Epithelial cell of esophagus (primary cell): ENCODE results near the gene DLX6.

Source experiments
- DNase-seq: peaks from one replicate; pipeline ENCODE4 v3.0.0; 2010; ENCODE audit warnings: low read depth
- H3K4me3 ChIP-seq: 2 replicates; pipeline ENCODE4 v1.5.1; 2011; ENCODE audit warnings: mild to moderate bottlenecking, low read length, control low read depth
- CTCF ChIP-seq: IDR thresholded peaks from 2 replicates; pipeline ENCODE4 v1.5.1; 2011; ENCODE audit warnings: low read depth, mild to moderate bottlenecking, low read length, control low read depth, inconsistent platforms; ENCODE audit not compliant: insufficient read depth; ENCODE audit errors: missing control alignments

The DLX6 gene

GRCh38 chr7:96989241-96989858, 16.0 kb upstream of the DLX6 start:
- H3K4me3 ChIP-seq, result no peak overlapping the region
- DNase-seq, result no peak
- no peak for TF ChIP-seq CTCF

DNA sequence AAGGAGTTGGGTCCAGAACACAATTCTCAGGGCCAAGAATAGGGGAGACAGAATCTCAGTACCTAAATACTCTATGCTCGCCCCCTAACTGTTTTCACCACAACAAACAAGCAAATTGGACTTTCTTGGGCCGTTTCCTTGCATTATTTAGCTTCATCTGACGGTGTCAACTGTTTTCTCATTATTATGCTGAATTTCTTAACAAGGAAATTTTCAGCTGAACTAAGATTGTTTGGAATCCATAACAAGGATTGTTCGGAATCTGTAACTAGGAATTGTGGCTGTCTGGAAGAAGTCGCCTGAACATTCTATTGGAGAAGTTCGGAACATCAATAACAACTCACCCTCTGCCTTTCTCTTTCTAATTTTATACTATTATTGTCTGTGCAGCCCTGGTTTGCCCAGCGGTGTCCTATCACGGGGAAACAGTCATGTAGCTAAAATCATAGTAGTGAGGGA, 15.5 kb upstream of the DLX6 start:
- no peak for DNase-seq
- no peak for TF ChIP-seq CTCF
- no peak overlapping the region for H3K4me3 ChIP-seq

GRCh38 chr7:96991546-96992191, 13.7 kb upstream of the DLX6 start:
- H3K4me3 ChIP-seq, result no peak overlapping the region
- DNase-seq, result no peak
- no peak for TF ChIP-seq CTCF

DNA sequence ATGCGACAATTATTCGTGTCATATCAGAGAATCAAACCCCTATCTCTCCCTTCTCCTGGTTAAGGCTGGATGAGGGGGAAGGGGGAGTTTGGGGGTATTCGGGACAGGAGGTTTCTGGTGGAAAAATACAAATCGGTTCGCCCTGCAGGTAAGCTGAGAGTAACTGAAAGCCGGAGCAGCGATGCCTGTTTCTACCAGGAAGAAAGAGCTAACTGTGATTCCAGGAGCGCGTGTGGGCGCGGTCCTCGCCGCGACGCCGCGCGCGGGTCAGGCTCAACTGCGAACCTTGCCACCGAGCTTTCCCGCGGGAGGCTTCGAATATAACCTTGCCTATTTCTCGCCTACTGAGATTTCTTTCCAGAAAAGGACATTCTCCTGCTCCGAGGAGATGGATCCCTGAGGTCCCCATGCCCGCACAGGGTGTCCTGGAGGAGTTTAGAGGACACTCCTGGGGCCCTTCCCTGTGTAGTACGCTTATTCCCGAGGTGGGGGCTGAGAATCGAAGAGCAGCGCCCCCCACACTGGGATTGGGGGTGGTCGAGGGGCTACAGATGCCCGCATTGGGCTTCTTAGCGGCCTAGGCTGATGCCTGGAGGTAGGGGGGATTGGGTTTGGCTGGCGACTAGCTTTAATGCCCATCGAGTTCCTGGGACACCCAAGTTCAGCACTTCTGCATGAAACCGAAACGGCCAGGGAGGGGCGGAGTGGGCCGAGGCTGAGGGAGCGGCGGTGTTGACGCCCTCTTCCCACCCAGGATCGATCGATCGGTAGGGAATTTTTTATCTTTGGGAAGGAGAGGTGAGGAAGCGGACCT, 13.0 kb upstream of the DLX6 start:
- H3K4me3 ChIP-seq, result no peak overlapping the region
- DNase-seq, result no peak
- no peak for TF ChIP-seq CTCF

- no peak for DNase-seq
- no peak overlapping the region for H3K4me3 ChIP-seq
- no peak for TF ChIP-seq CTCF
Observed at GRCh38 chr7:96993094-96993865, 12.1 kb upstream of the DLX6 start.

DNA sequence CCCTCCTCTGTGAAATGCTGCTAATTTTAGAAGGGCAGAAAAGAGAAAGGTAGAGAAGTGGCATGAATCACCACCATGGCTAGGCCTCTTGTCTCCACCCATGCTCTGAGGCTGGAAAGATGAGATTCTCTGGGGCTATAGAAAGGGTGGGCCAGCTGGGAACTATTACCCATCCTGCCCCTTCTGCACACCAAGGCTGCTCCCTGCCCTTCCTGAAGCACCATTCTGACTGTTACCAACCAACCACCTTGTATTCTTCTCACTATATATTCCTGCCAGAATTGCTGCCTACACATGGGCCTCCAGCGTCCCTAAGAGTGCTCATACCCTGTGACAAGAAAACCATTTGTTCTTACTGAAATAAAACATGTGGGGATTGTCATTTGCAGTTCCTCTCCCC, 11.4 kb upstream of the DLX6 start:
- DNase-seq, result no peak

More for the DNA sequence above, 11.4 kb upstream of the DLX6 start:
- TF ChIP-seq CTCF, result no peak
- H3K4me3 ChIP-seq, result no peak overlapping the region
